ENCODE results near the gene SLC26A2.
A peak's percentile ranks its signal among the peaks of the same experiment; 100 is the strongest.

The SLC26A2 gene

GRCh38 chr5:149960272-149961185 lies at the start of gene SLC26A2:
SLC26A2 (plus strand) TSS chr5:149960758; CDS start chr5:149977653, 16,895 bp downstream.
- DNase-seq = peak; percentile 94

GRCh38 chr5:149911031-149911430 lies 49.5 kb upstream of the SLC26A2 start:
- no peak for DNase-seq

DNA sequence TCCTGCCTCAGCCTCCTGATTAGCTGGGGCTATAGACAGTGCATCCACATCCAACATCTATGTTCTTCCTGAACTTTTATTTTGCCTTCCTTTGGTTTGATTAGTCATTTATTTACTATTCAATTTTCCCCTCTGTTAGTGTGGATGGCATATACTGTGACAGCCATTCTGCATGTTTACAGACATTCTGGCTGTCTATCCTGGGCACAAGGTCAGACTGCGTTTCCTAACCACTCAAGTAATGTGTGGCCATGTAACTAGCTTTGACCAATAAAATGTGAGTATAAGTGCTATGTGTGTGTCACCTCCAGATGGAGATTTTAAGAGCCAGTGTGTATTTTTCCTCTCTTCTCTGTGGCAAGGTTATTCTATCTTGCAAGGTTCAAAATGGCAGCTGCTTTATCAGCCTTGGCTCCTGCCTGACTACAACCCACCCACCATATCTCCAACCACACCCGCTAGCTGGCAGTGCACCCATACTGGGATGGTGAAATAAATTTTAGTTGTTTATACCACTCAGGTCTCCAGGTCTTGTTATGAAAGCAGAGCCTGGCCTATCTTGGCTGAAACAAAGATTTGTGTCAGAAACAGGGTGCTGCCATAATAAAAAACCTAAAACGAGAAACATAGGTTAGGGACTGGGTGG lies 48.2 kb upstream of the SLC26A2 start:
- no peak for DNase-seq

GRCh38 chr5:149913436-149914419 lies 46.8 kb upstream of the SLC26A2 start:
- no peak for DNase-seq

DNA sequence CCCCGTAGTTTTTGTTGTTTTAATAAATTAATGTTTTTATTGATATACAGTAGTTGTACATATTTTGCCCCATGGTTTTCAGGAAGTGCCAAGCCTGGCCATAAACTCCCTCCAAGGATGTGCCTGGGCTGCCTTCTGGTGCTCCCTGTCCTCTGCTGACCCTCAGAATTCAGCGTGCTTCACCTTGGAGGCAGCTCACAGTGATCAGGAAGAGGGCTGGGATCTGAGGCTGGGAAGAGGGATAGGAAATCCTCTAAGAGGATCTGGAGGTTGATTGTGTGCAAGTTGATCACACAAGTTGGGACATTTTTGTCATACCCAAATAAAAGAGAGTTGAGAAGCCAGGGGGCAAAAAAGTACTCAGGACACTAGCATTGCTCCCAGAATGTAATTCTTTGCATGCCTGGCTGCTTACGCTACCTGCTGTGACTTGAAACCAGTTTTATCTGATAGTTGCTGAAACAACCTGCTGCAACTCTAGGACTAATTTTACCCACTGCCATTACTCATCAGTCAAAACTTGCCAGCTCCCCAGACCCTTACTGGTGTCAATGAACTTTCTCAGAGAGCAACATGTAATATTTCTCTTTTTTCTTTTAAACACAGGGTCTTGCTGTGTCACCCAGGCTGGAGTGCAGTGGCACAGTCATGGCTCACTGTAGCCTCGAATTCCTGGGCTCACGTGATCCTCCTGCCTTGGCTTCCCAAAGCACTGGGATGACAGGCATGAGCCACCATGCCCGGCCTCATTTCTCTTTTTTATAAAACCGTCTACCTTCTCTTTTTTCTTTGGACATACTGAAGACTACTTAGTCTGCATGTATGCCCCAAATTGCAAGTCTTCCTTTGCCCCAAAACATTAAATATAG lies 44.9 kb upstream of the SLC26A2 start:
- no peak for DNase-seq

- DNase-seq = no peak
Measured at GRCh38 chr5:149916334-149917072, 44.1 kb upstream of the SLC26A2 start.

DNA sequence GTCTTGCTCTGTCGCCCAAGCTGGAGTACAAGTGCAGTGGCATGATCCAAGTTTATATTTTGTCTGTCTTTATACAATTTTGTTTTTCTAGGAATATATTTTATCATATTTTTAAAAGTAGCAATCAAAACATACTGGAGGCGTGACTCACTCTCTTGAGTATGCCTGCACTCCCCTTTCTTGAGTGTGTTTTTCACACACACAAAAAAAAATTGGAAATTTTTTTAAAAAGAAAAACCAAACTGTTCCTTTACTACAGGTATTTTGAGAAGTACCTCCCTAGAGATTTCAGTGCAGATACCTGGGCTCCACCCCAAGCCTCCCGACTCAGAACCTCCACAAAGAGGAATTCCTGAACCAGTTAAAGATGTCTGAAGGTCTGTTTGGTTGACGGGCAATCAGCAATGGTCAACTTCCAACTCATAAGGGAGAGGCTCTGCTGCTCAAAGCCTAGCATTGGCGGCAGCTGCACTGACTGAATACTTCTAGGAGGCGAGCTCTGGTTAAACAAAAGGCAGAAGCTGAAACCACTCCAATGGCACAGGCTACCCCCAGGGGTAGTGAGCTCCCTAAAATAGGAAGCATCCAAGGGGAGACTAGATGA lies 43.4 kb upstream of the SLC26A2 start:
- no peak for DNase-seq

DNA sequence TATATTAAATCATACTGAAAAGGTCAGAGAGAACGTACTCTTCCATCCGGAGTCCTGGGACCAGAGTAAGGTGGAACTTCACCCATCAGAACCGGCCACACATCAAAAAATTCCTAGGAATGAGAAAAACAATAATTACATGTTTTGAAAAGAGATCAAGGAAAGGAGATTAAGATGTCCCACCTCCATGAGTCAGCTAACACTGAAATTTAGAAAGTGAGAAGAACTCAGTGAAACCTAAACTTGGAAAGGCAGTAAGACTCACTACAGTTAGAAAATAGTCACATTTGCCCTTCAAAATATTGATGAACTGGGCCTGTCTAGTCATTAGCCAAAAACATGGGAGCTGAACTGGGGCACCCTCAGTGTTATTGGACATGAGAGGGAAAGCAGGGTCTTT lies 39.0 kb upstream of the SLC26A2 start:
- no peak for DNase-seq

DNA sequence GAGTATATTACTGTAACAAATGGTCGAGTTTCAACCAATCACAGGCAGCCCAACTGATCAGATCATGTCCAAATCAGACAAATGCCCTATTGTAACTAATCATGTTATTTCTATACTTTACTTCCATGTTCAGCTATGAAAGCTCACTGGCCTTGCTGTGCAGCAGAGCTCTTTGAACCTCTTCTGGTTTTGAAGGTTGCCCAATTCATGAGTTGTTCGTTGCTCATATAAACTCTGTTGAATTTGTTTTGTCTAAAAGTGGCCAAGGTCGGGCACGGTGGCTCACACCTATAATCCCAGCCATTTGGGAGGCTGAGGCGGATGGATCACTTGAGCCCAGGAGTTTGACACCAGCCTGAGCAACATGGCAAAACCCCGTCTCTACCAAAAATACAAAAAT lies 37.6 kb upstream of the SLC26A2 start:
- no peak for DNase-seq

GRCh38 chr5:149924486-149924885 lies 36.1 kb upstream of the SLC26A2 start:
- no peak for DNase-seq

DNA sequence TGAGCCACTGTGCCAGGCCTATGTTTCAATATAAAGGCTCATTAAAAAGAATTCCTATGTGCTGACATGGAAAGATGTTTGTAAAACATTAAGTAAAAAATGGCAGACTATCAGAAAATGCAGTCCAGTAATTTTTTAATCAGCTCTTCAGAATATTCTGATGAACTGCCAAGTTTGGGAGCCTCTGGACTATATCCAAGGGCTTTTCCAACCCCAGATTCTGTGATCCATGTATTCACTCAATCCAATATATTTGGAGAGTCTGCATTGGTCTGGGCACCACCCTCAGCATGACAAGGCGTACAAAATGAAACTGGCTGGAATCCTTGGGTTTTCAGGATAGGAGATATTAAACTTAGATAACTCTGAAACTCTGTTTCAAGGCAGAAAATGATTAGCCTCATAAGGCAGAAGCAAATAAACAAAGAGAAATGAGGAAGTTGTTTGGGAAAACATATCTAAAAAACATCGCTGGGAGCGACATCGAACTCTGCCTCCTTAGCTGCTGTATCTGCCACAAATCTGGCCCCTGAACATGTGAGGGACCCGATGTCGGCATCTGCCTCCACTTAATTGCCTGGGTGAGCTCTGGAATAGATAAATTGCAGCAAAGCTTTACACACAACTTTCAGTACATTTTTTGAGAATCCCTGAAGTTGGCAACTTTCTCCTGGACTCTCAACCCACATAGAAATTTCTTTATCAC lies 30.4 kb upstream of the SLC26A2 start:
- no peak for DNase-seq

DNA sequence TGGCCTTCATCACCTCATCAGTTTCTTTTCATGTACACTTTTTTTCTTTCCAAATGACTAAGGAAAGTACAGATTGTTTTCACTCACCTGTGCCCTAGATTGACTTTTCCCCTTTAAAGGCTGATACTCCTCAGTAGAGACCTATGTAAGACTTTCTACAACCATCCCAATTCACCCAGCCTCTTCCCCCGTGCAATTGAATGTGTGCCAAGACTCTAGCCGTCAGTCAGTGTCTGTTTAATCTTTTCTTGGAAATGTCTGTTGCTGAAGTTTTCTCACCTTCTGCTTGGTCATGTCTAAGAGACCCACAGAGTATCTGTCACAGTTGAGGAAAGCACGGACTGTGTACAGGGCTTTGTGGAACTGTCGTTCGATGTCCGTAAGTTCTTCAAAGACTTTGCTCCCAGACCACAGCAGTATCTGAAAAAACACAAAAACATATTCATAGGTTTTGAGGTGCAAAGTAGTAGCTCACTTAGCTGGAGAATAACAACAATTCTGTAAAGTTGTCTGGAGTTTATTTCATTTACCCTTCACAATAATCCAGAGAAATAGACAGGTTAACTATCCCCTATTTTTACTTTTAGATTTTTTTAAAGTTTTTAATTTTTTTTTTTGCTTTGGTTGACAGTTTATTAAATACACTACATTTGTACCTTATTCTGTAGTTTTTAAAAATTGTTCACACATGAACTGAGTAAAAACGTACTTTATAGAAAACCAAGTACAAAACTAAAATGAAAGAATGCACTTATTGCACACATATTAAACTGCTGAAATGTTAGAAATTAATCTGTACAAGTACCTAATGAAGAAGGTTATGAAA lies 29.6 kb upstream of the SLC26A2 start:
- no peak for DNase-seq

GRCh38 chr5:149931992-149932436 lies 28.5 kb upstream of the SLC26A2 start:
- no peak for DNase-seq

DNA sequence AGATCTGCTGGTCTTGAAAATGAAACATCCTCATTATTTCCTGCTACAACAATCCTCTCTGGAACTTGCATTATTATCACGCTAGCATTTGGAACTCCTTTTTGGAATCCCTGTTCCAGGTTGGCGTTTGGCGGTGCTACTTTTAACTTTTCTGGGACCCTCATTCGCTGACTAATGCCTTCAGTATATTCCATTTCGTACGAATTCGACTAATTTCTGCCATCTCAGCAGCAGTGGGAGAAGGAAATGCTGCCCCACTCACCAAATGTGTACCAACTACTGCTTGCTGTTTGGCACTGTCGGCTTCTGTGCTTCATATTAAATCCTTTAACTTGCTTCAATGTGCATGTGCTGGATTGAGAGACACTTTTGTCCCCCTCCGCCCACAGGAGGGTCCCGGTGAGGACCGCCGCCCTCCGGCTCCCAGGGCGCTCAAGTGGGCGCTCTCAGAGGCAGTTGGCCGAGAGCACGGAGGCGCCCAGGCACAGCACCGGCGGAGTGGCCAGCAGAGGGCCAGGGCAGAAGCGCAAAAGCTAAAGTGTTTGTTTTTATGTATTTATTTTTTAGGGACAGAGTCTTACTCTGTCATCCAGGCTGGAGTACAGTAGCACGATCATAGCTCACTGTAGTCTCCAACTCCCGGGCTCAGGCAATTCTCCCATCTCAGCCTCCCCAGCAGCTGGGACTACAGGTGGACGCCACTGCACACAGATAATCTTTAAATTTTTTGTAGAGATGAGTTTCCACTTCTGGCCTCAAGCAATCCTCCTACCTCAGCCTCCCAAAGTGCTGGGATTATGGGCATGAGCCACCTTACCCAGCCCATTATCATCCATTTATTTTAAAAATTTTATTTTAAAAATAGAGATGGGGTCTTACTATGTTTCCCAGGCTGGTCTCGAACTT lies 27.9 kb upstream of the SLC26A2 start:
- DNase-seq = no peak

- no peak for DNase-seq
Measured at GRCh38 chr5:149935431-149935901, 25.1 kb upstream of the SLC26A2 start.

GRCh38 chr5:149936044-149936699 lies 24.4 kb upstream of the SLC26A2 start:
- no peak for DNase-seq

DNA sequence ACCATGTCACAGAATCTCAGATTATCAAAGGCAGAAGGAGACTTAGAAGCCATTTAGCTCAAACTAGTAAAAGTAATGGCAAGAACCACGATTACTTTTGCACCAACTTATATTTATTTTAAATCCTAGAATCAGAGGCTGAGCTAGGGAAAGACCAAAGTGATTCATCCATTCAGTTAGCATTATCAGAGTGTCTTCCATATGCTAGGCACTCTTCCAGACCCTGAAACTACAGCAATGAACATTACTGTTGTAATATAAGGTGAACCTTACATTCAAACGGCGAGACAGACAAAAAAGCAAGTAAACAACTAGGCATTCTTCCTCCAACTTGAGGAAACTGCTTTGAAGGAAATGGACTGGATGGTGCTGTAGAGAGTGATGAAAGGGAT lies 23.9 kb upstream of the SLC26A2 start:
- DNase-seq = no peak
